Activated T-cell treated with anti-CD3 and anti-CD28 coated beads for 24 hours (primary cell): Measurements from ENCODE around the gene NRM.
"Not testable (repeated sequence)": the region's sequence is repeated elsewhere in the genome, so short reads cannot be mapped to it uniquely, and the experiment has no call there.

Experiments
- DNase-seq: peaks from one replicate; pipeline ENCODE4 v3.0.0-alpha.2; 2020; ENCODE audit warnings: low read depth

Gene NRM, protein sequence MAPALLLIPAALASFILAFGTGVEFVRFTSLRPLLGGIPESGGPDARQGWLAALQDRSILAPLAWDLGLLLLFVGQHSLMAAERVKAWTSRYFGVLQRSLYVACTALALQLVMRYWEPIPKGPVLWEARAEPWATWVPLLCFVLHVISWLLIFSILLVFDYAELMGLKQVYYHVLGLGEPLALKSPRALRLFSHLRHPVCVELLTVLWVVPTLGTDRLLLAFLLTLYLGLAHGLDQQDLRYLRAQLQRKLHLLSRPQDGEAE

DNA sequence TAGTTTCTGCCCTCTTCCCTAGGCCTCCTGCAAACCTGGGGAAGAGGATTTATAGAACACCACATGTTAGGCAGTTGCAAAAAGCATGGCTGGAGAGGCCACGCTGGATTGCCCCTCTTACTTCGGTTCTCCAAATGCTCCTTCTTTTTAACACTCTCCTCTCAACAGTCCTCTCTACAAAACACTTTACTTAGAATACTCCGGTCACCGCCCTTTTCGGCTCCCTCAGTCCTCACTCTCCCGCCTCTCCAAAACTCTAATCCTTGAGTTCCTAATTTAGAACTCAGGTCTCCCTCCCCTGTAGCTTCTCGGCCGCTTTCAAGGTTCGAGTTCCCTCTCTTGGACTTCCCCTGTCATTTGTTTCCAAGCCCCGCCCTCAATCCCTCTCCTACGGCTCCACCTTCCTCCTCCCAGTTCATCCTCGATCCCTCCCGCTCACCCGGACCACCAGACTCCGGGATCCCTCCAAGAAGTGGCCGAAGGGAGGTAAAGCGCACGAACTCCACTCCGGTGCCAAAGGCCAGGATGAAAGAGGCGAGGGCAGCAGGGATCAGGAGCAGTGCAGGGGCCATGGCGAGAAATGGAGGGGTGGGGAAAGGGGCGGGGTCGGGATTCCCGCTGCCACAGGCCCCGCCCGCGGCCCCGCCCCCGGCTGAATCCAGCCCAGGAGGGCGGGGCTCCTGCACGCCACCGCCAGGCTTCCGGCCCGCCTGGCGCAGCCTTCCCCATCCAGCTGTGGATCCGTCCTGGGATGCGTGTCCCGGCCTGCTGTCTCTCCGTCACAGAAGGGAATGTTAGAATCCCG lies at the start of gene NRM:
Gene NRM (minus strand): TSS at position 582 of the 805 bp plus-strand sequence. CDS start 10 bp downstream, at position 572.
- DNase-seq, result peak; percentile 73

DNA sequence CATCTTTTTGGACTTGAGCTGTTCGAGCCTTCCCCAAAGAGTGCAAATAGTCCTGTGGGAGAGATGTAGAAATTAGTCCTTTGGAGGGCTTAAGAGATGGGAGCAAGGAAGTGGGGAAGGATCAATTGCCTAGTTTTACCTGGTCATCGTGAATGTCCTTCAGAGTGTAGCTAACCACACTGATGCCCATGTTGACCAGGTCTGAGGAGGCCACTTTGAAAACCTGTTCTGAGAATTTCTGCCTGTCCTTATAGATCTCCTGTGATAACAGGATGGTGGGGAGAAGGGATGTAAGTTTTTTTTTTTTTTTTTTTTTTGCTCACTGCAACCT lies 49.7 kb upstream of the NRM start:
- no peak for DNase-seq

DNA sequence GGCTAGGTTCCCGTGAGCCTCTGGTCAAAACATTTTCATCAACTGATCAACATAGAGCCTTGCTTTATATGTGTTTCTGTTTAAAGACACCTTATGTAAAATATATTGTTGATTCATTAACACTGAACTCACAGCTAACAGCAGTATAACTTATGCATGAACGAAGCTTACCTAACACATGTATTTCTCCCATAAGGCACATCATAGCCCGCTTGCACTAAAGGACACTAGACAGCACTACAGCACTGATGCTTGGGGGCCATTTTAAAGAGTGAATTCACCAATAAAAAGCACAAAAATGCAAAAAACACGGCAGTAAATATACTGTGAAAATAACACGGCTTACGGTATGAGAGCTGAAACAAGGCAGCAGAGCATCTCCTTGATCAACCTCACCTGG lies 47.7 kb upstream of the NRM start:
- DNase-seq, result no peak

DNA sequence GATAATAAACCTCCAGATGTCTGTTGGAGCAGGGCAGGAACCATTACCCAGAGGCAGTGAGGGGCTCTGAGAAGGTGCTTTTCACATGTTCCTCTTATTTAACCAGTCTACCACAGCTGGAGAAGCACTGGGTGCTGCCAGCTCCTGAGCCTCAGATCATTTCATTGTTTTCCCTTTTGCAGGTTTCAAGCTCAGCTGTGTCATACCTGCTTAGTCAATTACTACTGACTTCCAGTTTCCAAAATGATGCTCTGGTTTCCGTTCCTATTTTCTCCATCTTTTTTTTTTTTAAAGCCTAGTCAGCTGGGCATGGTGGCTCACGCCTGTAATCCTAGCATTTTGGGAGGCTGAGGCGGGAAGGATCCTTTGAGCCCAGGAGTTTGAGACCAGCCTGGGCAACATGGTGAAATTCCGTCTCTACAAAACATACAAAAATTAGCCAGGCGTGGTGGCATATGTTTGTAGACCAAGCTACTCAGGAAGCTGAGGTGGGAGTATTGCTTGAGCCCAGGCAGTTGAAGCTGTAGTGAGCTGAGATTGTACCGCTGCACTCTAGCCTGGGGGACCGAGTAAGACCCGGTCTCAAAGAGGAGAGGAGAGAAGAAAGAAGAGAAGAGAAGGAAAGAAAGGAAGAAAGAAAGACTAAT lies 45.0 kb upstream of the NRM start:
- DNase-seq, result no peak

DNA sequence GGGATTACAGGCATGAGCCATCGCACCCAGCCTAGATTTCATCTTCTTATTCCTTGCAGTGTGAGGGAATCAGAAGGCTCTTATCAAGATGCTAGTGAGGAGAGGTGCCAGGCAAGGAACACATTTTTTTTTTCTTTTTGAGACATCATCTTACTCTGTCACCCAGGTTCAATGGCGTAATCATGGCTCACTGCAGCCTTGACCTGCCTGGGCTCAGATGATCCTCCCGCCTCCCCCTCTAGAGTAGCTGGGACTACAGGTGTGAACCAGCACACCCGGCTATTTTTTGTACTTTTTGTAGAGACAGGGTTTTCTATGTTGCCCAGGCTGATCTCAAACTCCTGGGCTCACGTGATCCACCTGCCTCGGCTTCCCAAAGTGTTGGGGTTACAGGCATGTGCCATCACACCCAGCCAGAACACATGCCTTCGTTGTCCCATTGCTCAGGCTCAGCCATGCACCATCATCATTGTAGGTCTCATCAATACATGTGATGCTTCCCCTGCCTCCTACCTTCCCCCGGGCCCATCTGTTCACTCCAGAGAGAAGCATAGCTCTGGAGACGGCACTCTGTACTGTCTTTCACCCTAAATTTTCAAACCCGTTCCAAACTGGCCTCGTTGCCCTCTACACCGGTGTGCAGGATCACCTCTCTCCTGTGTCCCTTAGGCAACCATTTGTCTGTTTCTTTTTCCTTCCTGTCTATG lies 41.6 kb upstream of the NRM start:
- no peak for DNase-seq

DNA sequence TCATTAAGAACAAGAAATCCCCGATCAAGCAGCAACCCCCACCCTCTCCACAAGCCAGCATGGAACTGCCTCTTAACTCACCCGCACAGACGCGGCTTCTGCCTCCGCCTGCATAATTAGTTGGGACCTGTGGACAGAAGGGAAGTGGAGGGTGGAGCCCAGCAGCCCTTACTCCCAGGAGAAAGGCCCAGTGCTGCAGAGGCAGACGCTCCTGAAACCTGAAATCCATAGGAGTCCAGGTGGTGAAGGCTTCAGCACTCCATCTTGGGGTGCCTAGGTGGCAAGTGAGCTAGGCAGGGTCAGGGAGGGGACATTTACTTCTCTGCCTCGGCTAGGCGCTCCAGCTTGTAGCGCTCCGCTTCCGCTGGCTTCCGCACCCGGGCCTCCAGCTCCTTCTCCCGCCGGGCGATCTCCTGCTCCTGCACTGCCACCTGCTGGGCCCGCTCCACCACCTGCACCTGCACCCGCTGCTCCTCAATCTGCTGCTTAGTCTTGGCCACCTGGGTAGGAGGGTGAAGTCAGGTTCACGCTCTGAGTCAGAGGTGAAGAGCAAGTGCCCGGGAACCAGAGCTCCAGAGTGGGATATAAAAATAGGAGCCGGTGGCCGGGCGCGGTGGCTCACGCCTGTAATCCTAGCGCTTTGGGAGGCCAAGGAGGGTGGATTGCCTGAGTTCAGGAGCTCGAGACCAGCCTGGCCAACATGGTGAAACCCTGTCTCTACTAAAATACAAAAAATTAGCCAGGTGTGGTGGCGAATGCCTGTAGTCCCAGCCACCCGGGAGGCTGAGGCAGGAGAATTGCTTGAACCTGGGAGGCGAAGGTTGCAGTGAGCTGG lies 40.0 kb upstream of the NRM start:
- peak; percentile 83 for DNase-seq

DNA sequence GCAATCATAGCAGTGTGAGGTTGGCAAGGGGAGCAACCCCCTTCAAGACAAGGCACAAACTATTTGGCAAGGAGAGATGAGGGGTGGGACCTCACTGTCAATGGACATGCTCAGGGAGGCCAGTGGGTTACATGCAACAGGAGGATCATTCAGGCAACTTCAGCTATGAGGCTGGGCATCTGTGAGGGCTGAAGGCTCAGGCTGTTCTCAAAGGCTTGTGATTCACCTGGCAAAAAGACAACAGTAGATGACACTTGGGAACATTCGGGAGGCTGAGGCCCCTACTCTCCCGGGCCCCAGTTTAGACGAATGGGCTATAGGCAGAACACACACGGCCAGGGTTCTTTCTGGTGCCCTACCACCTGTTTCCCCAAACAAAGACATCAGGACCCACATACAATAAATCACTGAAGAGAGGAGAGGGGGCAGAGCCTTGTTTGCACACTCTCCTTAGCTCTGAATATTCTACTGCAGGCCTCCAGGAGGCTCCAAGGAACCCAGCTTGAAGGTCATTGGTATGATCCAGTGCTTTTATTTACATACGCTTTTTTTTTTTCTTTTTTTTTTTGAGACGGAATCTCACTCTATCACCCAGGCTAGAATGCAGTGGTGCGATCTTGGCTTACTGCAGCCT lies 37.3 kb upstream of the NRM start:
- DNase-seq, result no peak

DNA sequence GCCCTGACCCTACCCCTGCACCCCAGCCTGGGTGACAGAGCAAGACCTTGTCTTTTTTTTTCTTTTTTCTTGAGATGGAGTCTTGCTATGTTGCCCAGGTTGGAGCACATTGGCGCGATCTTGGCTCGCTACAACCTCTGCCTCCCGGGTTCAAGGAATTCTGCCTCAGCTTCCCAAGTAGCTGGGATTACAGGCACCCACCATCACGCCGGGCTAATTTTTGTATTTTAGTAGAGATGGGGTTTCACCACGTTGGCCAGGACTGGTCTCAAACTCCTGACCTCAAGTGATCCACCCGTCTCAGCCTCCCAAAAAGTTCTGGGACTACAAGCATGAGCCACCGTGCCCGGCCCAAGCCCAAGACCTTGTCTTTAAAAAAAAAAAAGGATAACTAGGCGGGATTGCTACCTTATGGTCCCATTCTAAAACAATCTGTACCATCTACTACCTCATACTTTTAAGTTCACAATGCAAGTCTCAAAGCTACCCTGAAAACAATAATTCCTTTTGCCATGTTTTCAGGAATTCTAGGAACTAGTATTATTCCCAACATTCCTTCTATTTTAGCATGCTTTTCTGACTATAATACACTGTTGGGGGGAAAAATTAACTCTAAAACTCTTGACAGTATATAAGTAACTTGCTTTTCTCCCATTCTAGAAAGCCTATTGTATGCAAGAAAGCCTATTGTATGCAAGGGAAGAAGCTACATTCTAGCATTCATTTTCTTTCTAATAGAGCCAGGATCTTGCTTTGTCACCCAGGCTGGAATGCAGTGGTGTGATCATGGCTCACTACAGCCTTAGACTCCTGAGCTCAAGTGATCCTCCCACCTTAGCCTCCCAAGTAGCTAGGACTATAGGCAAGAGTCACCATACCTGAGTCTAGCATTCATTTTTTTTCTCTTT lies 36.0 kb upstream of the NRM start:
- DNase-seq, result no peak

DNA sequence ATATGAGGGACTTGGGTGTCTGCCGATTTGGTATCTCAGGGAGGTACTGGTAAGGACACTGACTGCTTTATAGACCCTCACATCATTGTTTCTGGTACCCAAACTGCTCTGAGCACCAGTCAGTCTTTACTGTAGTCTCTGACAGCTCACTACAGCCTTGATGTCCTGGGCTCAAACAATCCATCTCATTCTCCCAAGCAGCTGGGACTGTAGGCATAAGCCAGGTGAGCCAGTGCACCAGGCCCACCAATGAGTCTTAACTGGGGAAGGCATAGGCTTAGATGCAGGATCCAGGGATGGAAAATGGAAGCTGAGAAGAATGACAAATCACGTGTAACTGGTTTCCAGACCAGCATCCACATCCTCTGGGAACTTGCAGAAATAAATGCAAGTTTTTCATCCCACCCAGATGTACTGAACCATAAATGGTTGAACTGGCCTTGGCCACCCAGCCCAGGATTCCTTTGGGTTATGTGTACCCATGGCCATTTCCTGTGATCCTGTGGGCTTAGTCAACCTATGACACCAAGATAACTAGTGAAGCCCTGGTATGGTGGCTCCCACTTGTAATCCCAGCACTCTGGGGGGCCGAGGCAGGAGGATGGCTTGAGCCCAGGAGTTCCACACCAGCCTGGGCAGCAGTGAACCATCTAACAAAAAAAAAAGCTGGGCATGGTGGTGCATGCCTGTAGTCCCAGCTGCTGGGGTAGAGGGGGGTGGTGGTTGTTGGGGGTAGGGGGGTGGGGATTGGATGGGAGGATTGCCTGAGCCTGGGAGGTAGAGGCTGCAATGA lies 35.1 kb upstream of the NRM start:
- DNase-seq, result no peak

DNA sequence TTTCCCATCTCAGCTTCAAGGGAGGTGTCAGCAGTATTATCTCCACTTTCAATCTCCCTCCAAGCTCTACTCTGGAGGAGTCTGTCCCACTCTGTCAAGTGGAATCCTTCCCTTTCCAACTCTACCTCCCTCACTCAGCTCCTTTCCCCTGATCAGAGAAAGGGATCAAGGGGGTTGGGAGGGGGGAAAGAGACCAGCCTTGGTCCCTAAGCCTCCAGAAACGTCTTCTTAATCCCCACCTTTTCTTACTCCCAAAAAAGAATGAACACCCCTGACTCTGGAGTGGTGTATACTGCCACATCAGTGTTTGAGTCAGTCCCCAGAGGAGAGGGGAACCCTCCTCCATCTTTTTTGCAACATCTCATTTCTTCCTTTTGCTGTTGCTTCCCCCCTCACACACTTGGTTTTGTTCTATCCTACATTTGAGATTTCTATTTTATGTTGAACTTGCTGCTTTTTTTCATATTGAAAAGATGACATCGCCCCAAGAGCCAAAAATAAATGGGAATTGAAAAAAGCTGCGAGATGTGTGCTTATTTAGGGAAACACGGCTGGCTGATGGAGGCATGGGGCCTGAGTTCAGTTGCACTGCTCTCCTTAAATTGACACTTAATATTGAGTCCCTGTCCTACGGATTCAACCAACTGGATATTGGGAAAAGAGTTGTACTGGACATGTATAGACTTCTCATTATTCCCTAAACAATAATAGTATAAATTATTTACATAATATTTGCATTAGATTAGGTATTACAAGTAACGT lies 34.3 kb upstream of the NRM start:
- no peak for DNase-seq

DNA sequence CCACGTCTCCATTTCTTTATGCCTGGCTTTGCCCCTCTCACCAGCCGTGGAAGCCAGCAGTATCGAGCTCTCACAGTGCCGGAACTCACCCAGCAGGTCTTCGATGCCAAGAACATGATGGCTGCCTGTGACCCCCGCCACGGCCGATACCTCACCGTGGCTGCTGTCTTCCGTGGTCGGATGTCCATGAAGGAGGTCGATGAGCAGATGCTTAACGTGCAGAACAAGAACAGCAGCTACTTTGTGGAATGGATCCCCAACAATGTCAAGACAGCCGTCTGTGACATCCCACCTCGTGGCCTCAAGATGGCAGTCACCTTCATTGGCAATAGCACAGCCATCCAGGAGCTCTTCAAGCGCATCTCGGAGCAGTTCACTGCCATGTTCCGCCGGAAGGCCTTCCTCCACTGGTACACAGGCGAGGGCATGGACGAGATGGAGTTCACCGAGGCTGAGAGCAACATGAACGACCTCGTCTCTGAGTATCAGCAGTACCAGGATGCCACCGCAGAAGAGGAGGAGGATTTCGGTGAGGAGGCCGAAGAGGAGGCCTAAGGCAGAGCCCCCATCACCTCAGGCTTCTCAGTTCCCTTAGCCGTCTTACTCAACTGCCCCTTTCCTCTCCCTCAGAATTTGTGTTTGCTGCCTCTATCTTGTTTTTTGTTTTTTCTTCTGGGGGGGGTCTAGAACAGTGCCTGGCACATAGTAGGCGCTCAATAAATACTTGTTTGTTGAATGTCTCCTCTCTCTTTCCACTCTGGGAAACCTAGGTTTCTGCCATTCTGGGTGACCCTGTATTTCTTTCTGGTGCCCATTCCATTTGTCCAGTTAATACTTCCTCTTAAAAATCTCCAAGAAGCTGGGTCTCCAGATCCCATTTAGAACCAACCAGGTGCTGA lies 33.3 kb upstream of the NRM start:
- DNase-seq, result not testable (repeated sequence)

DNA sequence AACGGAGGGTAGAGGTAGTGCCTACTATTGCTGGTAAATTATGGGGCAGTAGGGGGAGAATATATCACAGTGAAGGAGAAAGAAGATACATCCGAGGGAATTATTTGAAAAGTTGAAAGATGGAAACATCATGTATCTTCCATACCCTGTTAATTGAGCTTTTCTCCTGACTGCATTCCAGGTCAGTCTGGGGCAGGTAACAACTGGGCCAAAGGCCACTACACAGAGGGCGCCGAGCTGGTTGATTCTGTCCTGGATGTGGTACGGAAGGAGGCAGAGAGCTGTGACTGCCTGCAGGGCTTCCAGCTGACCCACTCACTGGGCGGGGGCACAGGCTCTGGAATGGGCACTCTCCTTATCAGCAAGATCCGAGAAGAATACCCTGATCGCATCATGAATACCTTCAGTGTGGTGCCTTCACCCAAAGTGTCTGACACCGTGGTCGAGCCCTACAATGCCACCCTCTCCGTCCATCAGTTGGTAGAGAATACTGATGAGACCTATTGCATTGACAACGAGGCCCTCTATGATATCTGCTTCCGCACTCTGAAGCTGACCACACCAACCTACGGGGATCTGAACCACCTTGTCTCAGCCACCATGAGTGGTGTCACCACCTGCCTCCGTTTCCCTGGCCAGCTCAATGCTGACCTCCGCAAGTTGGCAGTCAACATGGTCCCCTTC lies 32.5 kb upstream of the NRM start:
- not testable (repeated sequence) for DNase-seq

DNA sequence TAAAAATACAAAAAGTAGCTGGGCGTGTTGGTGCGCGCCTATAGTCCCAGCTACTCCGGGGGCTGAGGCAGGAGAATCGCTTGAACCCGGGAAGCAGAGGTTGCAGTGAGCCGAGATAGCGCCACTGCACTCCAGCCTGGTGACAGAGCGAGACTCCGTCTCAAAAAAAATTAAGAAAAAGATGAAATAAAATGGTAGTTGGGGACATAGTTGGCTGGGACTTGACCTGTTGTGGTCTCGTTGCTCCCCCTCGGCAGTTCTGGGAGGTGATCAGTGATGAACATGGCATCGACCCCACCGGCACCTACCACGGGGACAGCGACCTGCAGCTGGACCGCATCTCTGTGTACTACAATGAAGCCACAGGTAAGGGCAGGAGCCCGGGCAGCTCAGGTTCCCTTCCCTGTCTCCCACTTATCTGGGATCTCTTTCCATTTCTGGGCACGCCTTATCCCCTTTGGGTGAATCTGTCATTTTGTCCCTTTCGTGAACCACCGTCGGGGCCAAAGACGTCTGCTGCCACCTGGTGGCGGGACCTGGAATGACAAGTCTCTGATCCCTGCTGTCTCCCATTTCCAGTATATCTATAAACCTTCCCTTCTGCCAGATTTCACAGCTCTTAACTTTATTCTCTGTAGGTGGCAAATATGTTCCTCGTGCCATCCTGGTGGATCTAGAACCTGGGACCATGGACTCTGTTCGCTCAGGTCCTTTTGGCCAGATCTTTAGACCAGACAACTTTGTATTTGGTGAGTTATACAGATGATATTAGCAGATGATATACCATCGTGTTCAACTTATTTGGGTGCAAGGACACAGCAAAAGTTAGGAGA lies 31.7 kb upstream of the NRM start:
- peak; percentile 81 for DNase-seq

DNA sequence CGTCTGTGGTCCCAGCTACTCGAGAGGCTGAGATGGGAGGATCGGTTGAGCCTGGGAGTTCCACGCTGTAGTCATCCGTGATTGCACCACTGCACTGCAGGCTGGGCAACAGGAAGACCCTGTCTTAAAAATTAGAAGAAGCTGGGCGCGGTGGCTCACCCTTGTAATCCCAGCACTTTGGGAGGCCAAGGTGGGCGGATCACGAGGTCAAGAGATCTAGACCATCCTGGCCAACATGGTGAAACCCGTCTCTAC lies 31.2 kb upstream of the NRM start:
- DNase-seq, result not testable (repeated sequence)

DNA sequence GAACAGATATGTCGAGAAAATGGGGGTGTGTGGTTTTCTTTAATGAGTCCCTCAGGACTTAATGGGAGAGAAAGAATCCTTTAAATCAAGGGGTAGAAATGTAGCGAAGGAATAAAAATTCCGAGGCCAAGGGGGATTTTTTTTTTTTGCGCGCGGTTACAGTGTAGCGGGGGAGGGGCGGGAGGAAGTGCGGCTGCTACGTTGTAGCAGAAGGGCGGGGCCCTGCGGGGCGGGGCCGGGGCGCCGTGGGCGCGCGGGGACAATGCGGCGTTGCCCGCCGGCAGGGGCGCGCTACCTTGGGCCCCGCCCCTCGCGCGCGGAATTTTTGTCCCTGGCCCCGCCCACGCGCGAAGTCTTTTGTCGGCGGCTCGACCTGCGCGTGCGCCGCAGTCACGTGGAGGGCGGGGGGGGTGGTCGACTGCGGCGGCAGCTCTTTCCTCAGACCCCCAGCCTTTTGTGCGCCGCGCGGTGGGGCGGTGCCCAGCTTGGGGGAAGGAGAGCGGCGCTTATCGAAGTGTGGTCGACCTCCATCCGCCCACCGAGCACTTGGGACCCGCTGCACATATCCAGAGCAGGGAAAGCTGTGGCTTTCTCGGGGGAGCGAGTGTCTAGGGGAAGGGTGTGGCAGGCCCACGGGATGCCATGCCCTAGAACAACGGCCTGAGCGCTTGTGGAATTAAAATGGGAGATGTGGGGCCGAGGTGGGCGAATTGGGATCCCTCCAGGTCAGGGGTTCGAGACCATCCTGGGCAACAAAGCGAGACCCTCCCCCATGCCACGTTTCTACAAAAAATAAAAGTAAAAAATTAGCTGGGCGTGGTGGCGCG lies 30.6 kb upstream of the NRM start:
- peak; percentile 92 for DNase-seq
